Retinal pigment epithelial cell (primary cell): ENCODE data around the gene AFF3.
"Not testable (repeated sequence)": the region's sequence is repeated elsewhere in the genome, so short reads cannot be mapped to it uniquely, and the experiment has no call there.

Experiments used
- DNase-seq: peaks from one replicate; pipeline ENCODE4 v3.0.0-alpha.2; 2010; ENCODE audit warnings: low read depth
- H3K4me3 ChIP-seq: 2 replicates; pipeline ENCODE4 v1.5.1; 2011; ENCODE audit warnings: mild to moderate bottlenecking, low read length, control low read depth, moderate library complexity
- CTCF ChIP-seq: conservative IDR thresholded peaks from 2 replicates; pipeline ENCODE4 v1.5.1; 2011; ENCODE audit warnings: low read depth, low read length, control low read depth, inconsistent platforms

AFF3 gene

GRCh38 chr2:99504844-99505584 lies 637.4 kb downstream of the AFF3 start:
- DNase-seq = no peak
- H3K4me3 ChIP-seq = no peak overlapping the region
- TF ChIP-seq CTCF = no peak

- not testable (repeated sequence) for DNase-seq, H3K4me3 ChIP-seq
These were observed 638.6 kb downstream of the AFF3 start for GRCh38 chr2:99503662-99504416.

GRCh38 chr2:99496021-99496420 lies 646.4 kb downstream of the AFF3 start:
- no peak overlapping the region for H3K4me3 ChIP-seq
- DNase-seq = no peak
- no peak for TF ChIP-seq CTCF
